HG03039 (cell line): Measurements from ENCODE around the gene S100G.

Experiments
- ATAC-seq: cut with Tn5 transposase; IDR thresholded peaks from one replicate; pipeline ENCODE4 v1.9.1; 2021; ENCODE audit warnings: mild to moderate bottlenecking, moderate library complexity; ENCODE audit not compliant: unreplicated experiment

S100G gene

DNA sequence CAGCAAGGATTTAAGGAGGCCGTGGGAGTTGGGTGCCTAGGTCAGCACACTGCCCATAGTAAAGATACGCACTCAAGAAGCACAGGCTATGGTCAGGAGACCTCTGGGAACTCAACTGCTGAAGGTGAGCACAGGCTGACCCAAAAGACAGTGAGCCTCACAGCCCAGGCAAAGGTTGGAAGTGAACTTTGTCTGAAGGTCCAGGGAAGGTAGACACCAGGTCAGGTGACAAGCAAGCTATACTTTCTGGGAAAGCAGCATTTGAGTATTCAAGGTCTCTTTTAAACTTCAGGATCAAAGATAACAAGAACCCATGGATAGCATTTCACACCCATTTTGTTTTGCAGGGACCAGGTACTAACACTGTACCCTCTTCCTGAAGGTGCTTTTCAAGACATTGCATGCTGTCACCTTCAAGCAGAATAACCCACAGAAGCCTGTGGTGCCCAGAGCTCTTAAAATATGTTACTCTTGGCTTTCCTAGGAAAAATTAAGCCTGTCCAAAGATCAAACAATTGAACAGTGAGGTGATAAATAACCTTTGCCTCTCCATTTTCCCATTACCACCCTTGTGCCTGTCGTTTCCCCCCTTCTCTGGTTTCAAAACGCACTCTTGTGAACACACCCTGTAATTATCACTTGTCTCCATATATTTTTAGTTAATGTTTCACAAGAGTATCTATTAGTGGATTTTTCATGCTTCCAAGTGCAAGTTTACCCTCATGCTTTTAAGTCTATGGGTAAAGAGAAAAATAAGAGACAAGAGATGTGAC lies 3.4 kb upstream of the S100G start:
- no peak for ATAC-seq

DNA sequence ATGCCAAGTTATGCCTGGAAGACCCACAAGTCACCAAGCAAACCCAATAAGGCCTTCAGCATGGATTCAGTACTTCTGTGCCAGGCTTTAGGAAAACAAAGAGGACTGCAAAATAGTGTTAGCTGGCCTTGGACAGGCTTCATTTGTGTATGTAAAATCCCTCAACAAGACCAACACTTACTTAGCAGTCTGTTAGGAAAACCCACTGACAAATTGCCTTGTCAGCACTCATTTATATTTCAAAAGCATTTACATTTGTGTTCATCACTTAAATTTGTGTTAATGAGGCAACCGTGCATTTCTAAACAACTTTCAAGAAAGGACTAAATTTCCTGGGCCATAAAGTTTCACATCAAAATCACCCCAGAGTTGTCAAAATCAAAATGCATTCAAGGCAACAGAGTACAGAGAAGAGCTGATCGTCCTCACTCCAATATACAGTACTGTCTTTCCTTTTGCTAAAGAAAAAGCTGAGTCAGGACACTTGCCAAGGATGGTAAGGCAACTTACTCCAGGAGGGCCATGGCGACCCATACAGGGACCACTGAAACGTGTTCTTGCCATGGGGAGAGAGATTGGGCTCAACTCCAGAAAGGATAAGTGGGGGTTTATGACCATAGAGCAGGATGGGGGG lies 1.6 kb downstream of the S100G start:
- ATAC-seq: no peak

DNA sequence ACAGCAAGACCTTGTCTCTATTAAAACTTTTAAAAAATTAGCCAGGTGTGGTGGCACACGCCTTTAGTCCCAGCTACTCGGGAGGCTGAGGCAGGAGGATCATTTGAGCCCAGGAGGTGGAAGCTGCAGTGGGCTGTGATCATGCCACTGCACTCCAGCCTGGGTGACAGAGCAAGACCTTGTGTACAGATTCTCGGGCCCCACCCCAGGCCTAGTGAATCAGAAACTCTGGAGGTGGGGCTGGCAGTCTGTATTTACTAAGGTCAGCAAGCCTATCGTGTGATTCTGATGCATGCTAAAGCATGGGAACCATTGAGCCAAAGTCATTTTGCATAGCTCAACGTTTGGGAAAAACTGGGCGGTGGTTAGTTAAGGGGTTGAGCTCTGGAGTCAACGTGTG lies 3.5 kb downstream of the S100G start:
- no peak for ATAC-seq

DNA sequence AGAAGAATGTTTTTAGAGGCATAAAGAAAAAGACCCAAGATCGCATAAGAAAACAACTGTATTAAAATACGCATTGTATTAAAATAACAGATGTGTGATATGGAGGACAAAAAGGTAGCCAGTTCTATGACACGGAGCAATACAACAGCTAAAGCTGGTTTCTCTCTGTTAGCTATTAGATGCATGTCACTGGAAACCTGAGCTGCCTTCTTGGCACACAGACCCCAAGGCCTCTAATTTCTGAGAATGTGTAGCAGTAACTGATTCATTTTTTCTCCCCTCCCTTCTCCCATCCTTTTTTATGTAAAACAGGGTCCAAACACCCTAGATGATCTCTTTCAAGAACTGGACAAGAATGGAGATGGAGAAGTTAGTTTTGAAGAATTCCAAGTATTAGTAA lies 4.1 kb downstream of the S100G start:
- no peak for ATAC-seq

DNA sequence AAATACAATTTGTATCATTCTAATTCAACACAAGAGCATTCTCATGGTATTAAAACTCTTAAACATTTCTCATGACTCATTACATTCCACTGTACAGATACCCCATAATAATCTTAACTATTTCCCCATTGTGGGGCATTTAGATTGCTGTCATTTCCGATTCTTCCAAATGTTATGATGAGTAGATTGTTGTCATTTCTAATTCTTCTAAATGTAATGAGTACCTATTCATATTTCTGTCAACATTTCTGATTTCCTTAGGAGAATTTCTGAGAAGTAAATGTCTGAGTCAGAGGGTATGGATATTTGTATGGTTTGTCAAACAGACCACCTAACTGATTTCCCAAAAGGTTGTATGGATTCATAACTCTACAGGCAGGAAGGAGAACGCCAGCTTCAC lies 8.3 kb downstream of the S100G start:
- ATAC-seq: no peak

DNA sequence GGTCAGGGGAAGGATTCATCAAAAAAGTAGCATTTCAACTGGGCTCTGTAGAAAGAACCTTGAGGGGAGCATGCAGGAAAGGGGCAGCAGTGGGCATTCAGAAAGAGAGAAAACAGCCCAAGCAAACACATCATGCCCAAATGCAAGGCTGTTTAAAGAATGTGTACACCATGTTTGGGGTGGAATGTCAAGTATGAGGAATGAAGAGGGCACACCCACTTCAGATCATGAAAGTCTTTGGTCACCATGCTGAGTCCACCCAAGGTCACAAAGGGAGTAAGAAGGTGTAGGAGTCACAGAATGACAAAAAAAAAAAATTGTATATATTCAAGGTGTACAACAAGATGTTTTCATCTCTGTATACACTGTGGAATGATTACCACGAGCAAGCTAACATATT lies 9.4 kb downstream of the S100G start:
- ATAC-seq: no peak

DNA sequence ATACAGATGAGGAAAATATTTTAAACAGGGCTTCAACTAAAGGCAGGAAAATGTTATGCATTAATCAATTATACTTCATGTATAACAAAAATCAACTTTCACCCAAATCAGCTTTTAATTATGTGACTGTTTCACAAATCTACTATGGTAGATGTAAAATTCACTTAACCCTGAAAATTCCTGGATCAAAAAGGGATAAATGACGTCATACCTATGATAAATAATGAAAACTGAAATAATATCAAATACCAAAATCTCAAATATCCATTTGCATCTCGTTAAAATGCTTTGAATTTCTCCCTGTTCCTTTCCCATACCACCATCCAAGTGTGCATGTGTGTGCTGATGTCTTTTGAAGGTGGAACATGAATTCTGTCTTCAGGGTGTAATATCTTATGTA lies 11.5 kb downstream of the S100G start:
- no peak for ATAC-seq

DNA sequence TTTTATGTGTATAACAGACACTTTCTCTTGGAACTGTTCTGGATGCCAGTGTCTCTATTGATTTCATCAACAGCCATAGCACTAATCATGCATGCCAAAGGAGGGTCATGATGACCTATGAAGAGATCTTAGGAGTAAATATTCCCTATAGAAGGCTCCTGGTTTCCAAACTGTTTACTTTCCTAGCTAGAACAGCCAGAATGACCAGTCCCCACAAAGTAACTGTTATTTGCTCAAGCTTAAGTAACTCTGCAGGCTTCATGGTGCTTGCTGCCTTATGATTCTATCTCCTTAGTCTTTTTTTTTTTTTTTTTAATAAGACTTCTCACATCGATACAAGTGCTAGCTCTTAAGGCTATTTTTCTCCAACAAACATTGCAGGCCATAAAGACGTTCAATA lies 12.4 kb downstream of the S100G start:
- ATAC-seq: no peak

DNA sequence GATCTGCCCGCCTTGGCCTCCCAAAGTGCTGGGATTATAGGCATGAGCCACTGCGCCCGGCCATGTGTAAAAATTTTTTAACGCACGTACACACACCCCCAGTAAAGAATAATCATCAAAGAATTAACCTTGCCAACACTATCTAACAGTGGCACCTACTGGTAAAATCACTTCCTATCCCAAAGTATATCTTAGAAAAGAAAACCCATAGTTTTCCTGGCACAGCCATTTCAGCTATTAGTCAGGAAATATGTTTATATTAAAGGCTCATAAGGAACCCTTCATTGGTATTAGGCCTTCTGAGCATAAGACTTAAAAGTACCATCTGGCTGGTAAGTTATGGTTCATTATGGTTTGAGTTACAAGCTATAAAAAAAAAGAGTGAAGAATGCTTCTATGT lies 14.1 kb downstream of the S100G start:
- no peak for ATAC-seq

DNA sequence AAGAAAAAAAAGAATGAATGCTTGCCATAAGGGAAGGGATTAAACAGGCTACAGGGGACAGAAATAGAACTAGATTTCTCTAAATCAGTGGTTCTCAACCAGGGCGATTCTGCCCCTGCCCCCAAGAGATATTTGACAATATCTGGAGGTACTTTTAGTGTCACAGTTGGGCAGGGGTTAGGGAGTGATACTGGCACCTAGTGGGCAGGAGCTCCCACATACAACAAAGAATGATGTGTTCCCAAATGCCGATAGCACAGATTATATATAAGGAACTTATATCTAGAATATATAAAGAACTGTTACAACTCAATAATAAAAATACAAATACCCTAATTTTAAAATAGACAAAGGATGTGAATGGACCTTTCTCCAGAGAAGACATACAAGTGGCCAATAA lies 14.7 kb downstream of the S100G start:
- ATAC-seq: no peak

DNA sequence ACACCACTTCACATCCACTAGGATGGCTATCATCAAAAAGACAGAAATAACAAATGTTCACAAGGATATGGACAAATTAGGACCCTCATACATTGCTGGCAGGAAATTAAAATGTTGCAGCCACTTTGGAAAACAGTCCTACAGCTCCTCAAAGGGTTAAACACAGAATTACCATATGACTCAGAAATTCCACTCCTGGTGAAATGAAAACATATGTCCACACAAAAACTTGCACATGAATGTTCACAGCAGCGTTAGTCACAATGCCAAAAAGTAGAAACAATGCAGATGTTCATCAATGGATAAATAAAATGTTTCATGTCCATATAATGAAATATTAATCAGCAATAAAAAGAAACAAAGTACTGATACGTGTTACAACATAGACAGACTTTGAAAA lies 15.1 kb downstream of the S100G start:
- no peak for ATAC-seq

DNA sequence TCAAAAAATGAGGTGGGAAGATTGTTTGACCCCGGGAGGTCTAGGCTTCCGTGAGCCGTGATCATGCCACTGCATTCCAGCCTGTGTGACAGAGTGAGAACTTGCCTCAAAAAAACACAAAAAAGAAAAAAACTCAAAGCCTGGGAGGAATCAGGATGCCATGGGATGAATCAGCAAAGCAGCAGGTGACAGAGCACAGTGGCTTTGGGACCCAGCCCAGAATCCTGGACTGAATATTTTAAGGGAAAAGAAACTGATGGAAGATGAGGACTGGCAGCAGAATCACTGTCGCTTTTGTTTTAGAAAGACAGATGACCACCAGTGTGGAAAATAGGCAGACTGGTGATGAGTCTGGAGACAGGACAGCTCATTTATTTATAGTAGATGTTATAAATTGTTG lies 16.6 kb downstream of the S100G start:
- ATAC-seq: no peak

DNA sequence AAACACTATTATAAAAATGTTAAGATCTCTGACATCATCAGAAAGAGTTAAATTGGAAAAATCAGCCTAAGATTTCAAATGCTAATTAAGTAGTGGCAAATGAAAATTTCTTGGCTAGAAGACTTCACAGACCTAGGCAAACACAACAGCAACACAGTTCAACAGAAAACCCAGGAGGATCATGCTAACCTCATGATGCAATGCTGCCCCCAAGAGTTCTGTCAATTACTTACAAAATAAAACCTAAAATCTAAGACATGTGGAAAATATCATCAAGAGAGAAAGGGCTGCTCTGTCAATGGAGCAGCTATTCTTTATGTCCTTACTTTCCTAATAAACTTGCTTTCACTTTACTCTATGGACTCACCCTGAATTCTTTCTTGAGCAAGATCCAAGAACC lies 21.0 kb downstream of the S100G start:
- ATAC-seq: no peak

DNA sequence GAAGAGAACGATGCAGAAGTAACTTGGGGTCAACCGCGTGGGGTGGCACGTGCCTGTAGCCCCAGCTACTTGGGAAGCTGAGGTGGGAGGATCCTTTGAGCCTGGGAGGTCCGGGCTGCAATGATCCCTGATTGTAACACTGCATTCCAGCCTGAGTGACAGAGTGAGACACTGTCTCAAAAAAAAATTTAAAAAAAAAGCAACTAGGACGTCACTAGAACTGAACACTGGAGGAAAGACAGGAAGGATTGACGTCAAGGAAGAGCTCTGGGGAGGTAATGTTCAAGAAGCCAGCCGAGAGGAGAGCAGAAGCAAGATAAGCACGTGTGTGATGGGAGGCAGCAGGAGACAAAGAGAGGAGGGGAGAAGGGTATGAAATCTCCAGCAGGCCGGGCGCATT lies 28.7 kb downstream of the S100G start:
- ATAC-seq: no peak

DNA sequence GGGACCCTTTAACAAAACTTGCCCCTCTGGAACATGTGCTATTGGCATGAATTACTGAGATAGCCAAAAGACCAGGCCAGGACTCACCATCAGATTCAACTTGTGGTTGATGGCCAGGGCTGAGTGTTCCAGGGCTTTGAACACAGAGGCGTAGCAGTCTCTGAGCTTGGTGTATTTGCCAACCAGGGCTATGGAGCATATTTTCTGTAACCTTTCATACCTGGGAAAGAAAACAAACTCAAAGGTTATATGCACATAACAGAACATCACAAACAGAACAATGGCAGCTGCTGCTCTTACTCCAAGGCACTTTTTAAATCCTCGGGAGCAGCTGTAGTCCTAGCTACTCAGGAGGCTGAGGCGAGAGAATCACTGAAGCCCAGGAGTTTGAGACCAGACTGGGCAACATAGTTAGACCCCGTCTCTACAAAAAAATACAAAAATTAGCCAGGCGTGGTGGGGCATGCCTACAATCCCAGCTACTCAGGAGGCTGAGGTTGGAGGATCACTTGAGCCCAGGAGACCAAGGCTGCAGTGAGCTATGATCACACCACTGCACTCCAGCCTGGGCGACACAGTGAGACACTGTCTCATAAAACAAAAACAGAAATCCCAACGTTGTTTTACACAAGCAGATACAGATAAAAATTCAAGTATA lies 33.2 kb downstream of the S100G start:
- ATAC-seq: no peak

DNA sequence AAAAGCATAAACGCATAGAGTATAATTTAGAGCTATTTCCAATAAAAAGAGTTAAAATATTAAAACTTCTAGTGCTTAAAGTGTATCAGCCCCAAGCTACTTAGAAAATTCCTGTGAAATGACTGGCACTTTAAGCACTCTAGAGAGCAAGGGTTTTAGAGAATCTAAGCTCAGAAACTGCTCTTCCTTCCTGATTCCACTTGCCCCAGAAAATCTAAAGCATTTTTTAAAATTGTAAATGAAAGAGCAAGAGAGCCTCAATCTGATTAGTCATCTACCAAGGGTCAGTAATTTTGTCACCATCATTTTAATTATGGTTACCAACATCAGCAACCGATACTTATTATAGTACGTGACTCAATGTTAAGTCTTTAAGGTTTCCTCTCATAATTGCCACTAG lies 37.6 kb downstream of the S100G start:
- no peak for ATAC-seq

DNA sequence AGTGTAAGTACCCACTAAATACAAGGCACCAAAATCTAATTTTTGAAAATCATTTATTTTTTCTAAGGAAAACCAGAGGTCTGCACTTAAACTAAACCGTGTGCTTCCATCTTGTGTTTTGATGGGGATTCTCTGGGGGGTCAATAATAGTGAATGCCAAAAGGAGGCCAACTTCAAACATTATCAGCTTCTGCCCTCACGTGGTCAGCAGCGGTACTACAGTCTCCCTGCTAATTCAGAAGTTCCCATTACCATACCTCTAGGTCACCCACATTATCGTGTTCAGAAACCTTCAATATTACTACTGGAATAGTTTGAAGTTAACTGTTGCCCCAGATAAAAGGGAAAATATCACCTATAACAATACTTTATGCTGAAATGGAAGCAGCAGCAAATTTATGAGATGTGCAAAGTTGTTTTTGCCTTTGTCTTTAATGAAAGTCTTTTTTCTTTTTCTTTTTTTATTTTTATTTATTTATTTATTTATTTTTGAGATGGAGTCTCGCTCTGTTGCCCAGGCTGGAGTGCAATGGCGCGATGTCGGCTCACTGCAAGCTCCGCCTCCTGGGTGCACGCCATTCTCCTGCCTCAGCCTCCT lies 45.2 kb downstream of the S100G start:
- no peak for ATAC-seq

DNA sequence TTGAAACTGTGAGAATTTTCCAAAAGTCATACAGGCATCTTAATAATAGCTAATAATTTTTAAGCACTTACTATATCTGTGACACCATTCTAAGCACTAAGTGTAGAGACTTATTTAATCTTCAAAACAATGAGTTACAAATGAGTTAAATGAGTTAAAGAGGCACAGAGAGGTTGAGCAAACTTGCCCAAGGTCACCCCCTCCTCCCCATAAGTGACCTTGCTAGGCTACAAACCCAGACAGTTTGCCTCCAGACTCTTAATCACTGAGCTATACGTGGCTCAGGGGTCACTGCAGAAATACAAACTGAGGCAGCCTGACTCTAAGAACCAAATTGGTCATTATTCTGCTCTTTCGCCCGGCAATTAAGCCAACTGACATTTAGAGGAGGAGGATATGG lies 47.0 kb downstream of the S100G start:
- ATAC-seq: no peak

DNA sequence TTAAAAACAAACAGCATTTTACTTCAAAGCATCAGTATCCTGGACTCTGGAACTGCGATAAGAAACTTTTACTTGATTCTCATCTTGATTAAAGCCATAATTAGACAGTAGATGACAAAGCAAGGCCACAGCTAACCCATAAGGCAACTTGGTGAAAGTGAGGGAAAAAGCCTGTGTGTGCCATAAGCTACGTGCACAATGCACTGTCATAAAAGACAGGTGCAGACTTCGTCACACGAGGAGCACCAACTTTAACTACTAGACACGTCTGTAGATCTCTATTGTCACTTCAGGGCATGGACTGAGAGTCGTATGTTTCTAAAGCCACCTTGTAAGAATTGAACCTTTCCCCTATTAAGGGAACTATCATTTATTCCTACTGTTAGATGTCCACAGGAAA lies 49.4 kb downstream of the S100G start:
- ATAC-seq: no peak

DNA sequence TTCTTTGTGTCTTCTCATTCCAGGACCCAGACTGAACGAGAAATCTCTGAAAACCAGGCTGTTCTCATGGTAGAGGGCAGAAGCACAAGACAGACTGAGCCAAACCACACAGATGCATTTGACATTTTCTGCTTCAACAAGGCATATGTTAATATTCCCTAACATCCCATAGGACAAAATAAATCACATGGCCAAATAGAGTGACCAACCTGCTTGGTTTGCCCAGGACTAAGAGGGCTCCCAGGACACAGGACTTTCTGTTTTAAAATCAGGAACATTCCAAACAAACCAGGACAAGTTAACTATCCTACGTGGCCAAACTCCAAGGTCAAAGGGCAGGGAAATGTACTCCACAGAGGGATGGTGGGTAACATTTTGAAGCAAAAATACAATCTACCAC lies 50.8 kb downstream of the S100G start:
- no peak for ATAC-seq

DNA sequence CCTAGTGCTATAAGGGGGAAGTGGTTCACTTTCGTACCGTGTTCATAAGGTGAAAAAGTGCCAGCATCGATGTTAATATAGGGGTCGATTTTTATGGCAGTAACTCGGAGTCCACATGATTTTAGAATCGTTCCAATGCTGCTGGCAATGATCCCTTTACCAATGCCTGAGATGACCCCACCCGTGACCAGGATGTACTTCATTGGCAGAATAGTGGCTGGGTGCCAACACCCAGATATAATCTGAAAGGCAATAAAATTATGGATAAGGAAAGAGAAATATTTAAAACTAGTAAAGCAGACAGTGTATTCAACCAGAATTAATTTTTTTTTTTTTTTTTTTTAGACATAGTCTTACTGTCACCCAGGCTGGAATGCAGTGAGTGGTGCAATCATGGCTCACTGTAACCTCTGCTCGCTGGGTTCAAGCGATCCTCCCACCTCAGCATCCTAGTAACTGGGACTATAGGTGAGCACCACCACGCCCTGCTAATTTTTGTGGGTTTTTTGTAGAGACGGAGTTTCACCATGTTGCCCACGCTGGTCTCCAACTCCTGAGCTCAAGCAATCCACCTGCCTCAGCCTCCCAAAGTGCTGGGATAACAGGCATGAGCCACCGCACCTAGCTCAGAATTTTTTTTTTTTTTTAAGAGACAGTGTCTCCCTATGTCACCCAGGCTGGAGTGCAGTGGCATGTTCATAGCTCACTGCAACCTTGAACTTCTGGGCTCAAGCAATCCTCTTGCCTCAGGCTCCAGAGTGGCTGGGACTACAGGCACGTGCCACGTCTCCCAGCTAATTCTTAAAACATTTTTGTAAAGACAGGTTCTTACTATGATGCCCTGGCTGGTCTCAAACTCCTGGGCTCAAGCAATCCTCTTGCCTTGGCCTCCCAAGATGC lies 53.0 kb downstream of the S100G start:
- ATAC-seq: no peak
